Stimulated activated naive B cell treated with anti-CD40 and anti-IgM and Interleukin-4, amounts not matched to agents 10 μg/mL and 1 μg/mL and 100 μg/mL, for 72 hours (primary cell): ENCODE results near the gene USB1.

Source experiments
- ATAC-seq, 2 donors: fragments of 150-1000 bp; cut with Tn5 transposase; replicated peaks; 2 replicates each; pipeline ENCODE4 v1.10.0; 2021; ENCODE audit warnings: moderate library complexity in 1 of 2
- DNase-seq: peaks from one replicate; pipeline ENCODE4 v3.0.0; 2021
- H3K27ac Mint-ChIP-seq: one replicate; pipeline ENCODE4 v1.8.0; 2022; ENCODE audit warnings: mild to moderate bottlenecking, mixed read lengths
- H3K27me3 Mint-ChIP-seq, 2 donors: one replicate each; pipeline ENCODE4 v1.8.0; 2022; ENCODE audit warnings: mixed read lengths in 2 of 2
- H3K36me3 Mint-ChIP-seq, 2 donors: one replicate each; pipeline ENCODE4 v1.8.0; 2022; ENCODE audit warnings: mixed read lengths in 2 of 2, mild to moderate bottlenecking in 1 of 2
- H3K4me1 Mint-ChIP-seq, 2 donors: one replicate each; pipeline ENCODE4 v1.8.0; 2022; ENCODE audit warnings: mixed read lengths in 2 of 2, mild to moderate bottlenecking in 1 of 2
- H3K4me3 Mint-ChIP-seq, 2 donors: one replicate each; pipeline ENCODE4 v1.8.0; 2022; ENCODE audit warnings: mild to moderate bottlenecking in 2 of 2, mixed read lengths in 2 of 2, moderate library complexity in 1 of 2
- H3K9me3 Mint-ChIP-seq, 2 donors: one replicate each; pipeline ENCODE4 v1.8.0; 2022; ENCODE audit warnings: mixed read lengths in 2 of 2, mild to moderate bottlenecking in 1 of 2

Gene USB1

DNA sequence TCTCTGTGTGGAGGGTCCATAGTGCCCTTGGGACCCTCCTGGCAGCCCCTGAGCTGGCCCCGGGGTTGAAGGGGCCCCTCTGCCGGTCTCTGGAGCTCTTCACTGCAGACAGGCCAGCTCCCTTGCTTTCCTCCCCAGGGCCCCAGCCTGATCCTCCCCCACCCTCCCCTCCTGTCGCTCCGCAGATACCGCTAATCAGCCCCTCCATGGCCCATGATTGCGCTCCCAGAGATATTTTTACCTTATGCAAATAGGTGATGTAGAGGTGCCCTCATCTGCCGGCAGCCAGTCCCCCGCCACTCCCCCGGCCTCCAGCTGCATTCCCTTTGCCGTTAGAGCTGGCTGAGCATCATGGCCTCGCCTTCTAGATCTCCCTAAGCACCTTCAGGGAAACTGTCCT is 33.6 kb downstream of the USB1 start:
- Mint-ChIP-seq H3K27ac (no peak overlapping the region), H3K36me3 (no peaks in the 10 kb centered on the region), H3K4me3 (no peak overlapping the region), H3K9me3 (no peaks in the 10 kb centered on the region), H3K4me1 (no peaks in the 10 kb centered on the region), H3K27me3 (peaks cover 3 to 8% of the 10 kb centered on the region in 2 donors)
- no peak for DNase-seq
- no peak for ATAC-seq

DNA sequence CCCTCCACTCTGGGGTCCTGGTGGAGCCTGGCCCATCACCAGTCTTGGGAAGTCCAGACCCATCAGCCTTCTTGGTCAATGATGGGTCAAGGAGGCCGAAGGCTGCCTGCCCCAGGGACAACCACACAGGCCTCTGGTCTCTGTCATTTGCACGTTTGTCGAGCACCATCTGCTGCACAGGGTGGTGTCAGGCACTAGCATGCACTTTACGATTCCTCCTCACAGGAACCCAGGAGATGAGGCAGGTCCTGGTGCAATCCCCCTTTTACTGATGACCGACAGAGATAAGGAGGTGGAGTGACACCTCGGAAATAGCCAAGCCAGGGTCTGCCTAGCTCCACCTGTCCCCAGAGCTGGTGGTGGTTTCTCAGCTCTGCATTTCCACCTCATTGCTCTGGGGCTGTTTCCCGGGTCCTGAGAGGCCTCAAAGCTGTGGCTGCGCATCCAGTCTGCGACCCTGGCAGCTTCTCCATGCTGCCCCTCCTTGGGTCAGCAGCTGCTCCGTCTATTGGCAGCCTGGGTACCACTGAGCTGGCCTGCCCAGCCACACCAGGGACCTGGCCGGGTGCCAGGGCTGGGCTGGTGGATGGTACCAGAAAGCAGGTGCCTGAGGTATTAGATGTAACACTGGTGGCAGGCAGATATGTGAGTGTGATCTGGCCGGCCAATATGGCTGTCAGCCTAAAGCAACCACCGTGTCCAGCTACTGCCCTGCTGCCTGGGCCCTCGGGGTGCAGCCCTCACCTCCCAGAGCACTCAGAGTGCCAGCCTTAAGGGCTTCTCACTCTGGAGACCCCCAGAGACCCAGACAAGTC is 34.4 kb downstream of the USB1 start:
- peaks cover 0 to 4% of the 10 kb centered on the region in 2 donors for H3K27me3 Mint-ChIP-seq
- no peak overlapping the region for H3K27ac Mint-ChIP-seq
- no peak for ATAC-seq
- no peaks in the 10 kb centered on the region for H3K9me3 Mint-ChIP-seq
- H3K4me3 Mint-ChIP-seq, result no peak overlapping the region
- no peaks in the 10 kb centered on the region for H3K4me1 Mint-ChIP-seq
- H3K36me3 Mint-ChIP-seq, result no peaks in the 10 kb centered on the region
- DNase-seq, result no peak

DNA sequence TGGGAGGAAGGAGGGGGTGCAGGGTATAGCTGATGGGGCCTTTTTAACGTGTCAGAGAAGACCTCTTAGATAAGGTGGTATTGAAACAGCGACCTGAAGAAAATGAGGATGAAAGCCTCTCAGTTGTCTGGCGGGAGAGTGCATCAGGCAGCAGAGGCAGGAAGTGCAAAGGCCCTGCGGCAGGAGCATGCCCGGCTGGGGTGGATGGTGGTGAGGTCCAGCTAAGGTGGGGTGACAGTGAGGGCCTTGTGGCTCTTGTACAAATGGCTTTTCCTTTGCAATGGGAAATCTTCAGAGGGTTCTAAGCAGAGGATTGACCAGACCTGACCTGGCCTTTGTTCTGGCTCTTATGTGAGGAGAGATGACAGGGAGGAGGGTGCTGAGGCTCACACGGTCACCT is 35.7 kb downstream of the USB1 start:
- no peaks in the 10 kb centered on the region for H3K36me3 Mint-ChIP-seq
- DNase-seq (no peak), ATAC-seq (no peak)
- no peaks in the 10 kb centered on the region for H3K4me1 Mint-ChIP-seq
- no peaks in the 10 kb centered on the region for H3K9me3 Mint-ChIP-seq
- peaks cover 0 to 4% of the 10 kb centered on the region in 2 donors for H3K27me3 Mint-ChIP-seq
- H3K27ac Mint-ChIP-seq, result no peak overlapping the region
- H3K4me3 Mint-ChIP-seq, result no peak overlapping the region

DNA sequence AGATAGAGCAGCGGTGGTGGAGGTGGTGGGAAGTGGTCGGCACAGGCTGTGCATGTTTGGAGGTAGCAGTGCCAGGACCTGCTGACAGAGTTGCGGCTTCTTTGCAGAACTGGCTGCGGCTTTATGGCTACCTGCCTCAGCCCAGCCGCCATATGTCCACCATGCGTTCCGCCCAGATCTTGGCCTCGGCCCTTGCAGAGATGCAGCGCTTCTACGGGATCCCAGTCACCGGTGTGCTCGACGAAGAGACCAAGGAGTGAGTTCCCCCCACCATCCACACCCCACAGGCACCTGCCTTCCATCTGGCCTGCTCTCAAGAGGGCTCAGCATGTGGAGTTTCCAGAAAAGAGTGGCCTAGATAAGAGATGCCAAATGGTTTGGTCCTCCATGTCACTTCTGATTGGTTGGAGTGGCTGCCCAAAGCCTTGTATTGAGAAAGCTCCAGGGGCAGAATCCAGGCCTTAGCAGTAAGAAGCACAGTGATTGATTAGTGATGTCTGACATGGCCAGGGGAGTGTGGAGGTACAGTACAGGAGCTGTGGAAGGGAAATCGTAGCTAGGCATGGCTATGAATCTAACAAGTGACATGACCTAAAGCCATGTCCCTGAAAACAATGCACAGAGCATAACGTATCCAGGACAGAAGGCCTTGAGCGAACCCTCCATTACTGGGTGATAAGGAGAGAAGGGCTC is 36.3 kb downstream of the USB1 start:
- Mint-ChIP-seq H3K9me3 (no peaks in the 10 kb centered on the region), H3K36me3 (no peaks in the 10 kb centered on the region), H3K4me3 (no peak overlapping the region), H3K27me3 (peaks cover 0 to 4% of the 10 kb centered on the region in 2 donors), H3K4me1 (no peaks in the 10 kb centered on the region), H3K27ac (peak overlapping the region; percentile 81)
- DNase-seq (no peak), ATAC-seq (no peak)

DNA sequence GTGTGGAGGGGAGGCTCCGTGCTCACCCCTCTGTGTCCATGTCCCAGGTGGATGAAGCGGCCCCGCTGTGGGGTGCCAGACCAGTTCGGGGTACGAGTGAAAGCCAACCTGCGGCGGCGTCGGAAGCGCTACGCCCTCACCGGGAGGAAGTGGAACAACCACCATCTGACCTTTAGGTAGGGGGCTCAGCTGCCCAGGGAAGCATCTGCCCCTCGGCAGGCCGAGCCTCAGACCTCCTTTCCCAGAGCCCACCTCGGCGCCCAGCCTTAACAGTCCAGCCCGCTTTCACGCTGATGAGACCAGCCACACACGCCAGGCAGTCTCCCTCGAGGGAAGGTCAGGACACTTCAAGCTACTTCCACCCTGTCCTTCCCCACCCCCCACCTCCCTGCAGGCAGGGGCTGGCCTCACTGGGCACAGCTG is 37.0 kb downstream of the USB1 start:
- Mint-ChIP-seq H3K9me3 (no peaks in the 10 kb centered on the region), H3K4me3 (no peak overlapping the region), H3K36me3 (no peaks in the 10 kb centered on the region), H3K27ac (no peak overlapping the region), H3K27me3 (peaks cover 0 to 4% of the 10 kb centered on the region in 2 donors), H3K4me1 (no peaks in the 10 kb centered on the region)
- ATAC-seq (no peak), DNase-seq (no peak)

DNA sequence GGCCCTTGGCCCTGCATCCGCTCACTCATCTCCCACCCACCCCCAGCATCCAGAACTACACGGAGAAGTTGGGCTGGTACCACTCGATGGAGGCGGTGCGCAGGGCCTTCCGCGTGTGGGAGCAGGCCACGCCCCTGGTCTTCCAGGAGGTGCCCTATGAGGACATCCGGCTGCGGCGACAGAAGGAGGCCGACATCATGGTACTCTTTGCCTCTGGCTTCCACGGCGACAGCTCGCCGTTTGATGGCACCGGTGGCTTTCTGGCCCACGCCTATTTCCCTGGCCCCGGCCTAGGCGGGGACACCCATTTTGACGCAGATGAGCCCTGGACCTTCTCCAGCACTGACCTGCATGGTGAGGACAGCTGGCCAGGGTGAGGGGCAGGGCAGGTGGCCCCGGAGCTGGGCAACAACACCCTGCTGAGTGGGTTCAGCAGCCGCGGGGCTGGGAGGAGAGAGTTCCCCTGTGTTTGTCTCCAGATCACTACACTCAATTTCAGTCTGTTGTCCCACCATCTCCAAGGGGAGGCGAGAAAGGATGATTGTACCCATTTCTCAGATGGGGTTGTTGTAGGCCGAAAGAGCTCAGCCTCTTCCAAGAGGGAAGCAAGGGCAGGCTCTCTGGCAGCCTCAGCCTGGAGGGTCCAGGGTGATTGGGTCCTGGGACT is 38.8 kb downstream of the USB1 start:
- H3K4me1 Mint-ChIP-seq, result no peaks in the 10 kb centered on the region
- H3K9me3 Mint-ChIP-seq, result no peaks in the 10 kb centered on the region
- no peak for DNase-seq
- no peaks in the 10 kb centered on the region for H3K36me3 Mint-ChIP-seq
- no peak for ATAC-seq
- H3K27ac Mint-ChIP-seq, result no peak overlapping the region
- peaks cover 0 to 4% of the 10 kb centered on the region in 2 donors for H3K27me3 Mint-ChIP-seq
- H3K4me3 Mint-ChIP-seq, result no peak overlapping the region

DNA sequence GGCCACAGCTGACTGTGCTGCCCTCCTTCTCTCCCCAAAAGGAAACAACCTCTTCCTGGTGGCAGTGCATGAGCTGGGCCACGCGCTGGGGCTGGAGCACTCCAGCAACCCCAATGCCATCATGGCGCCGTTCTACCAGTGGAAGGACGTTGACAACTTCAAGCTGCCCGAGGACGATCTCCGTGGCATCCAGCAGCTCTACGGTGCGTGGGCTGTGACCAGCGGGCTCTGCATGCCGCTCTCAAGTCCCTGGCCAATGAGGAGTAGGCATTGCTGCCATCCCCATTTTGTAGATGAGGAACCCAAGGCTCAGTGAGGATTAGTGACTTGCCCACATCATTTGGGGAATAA is 39.3 kb downstream of the USB1 start:
- Mint-ChIP-seq H3K27ac (no peak overlapping the region), H3K27me3 (peaks cover 0 to 4% of the 10 kb centered on the region in 2 donors), H3K4me1 (no peaks in the 10 kb centered on the region), H3K4me3 (no peak overlapping the region), H3K9me3 (no peaks in the 10 kb centered on the region), H3K36me3 (no peaks in the 10 kb centered on the region)
- no peak for DNase-seq
- no peak for ATAC-seq

DNA sequence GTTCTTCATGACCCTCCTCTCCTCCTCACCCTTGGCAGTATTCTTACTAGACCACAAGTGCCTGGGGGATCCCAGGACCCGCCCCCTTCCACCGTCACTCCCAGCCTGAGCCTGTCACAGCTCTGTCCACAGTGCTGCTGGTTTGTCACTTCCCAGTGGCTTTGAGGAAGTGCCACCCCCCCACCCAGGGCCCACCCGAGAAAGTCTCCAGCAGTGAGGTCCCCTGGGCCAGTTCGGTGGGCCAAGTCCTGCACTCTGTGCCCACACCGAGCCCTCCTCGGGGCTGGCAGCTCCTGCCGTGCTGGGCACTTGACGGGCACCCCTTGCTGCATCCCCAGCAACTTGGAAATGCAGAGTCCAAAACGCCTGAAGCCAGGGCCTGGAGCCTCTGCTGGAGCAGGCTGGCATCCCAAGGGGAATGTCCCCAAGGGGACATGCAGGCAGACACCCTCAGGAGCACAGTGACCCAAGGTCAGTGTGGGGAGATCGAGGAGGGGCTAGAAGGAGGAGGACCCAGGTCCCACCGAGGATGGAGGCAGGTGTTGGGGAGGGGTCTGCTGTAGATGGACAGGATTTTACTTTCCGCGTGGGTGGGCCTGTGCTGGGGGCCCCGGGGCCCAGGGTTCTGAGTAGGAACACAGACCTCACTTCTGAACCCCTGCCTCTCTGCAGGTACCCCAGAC is 39.9 kb downstream of the USB1 start:
- ATAC-seq (no peak), DNase-seq (no peak)
- H3K4me3 Mint-ChIP-seq, result no peak overlapping the region

DNA sequence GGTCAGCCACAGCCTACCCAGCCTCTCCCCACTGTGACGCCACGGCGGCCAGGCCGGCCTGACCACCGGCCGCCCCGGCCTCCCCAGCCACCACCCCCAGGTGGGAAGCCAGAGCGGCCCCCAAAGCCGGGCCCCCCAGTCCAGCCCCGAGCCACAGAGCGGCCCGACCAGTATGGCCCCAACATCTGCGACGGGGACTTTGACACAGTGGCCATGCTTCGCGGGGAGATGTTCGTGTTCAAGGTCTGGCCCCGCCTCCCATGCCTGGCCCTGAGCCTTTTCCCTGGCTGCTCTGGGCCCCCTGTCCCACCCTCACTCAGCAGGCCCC is 40.4 kb downstream of the USB1 start:
- H3K27ac Mint-ChIP-seq, result no peak overlapping the region
- H3K36me3 Mint-ChIP-seq, result no peaks in the 10 kb centered on the region
- H3K9me3 Mint-ChIP-seq, result no peaks in the 10 kb centered on the region
- no peaks in the 10 kb centered on the region for H3K4me1 Mint-ChIP-seq
- peaks cover 0 to 4% of the 10 kb centered on the region in 2 donors for H3K27me3 Mint-ChIP-seq
- no peak for ATAC-seq
- H3K4me3 Mint-ChIP-seq, result no peak overlapping the region
- DNase-seq, result no peak

More for the DNA sequence above, 39.9 kb downstream of the USB1 start:
- H3K36me3 Mint-ChIP-seq, result no peaks in the 10 kb centered on the region
- H3K9me3 Mint-ChIP-seq, result no peaks in the 10 kb centered on the region
- H3K27me3 Mint-ChIP-seq, result peaks cover 0 to 4% of the 10 kb centered on the region in 2 donors
- H3K4me1 Mint-ChIP-seq, result no peaks in the 10 kb centered on the region
- no peak overlapping the region for H3K27ac Mint-ChIP-seq

DNA sequence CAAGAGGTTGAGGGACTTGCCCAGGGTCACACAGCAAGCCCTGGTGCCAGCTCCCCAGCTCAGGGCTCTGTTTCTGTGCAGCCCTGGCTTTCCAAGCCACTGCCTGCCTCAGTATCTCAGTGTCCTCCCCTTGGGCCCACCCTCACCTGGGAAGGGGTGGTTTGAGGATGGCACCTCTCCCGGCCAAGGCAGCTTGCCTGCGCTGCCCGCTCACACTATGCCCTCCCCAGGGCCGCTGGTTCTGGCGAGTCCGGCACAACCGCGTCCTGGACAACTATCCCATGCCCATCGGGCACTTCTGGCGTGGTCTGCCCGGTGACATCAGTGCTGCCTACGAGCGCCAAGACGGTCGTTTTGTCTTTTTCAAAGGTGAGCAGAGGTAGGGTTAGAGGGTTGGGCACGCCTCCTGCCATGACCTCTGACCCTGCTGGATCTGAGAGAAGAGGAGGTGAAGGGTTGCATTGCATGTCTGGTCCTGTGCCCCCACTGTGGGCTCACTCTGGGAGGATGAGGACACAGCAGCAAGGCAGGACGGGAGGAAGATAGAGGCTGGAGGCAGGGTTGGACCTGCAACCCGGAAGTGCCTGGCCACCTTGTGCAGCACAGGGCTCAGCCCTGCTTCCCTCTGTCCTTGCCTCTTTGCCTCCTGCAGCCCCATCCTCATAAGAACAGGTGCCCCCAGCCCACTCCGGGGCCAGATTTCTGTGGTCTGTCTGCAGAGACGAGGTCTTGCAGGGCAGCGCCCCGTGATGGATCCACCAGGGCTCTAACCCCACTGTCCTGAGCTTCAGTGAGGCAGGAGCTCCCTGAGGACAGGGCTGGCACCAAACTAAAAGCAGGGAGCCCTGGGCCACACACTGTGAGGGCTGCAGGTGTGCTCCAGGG is 41.0 kb downstream of the USB1 start:
- Mint-ChIP-seq H3K9me3 (no peaks in the 10 kb centered on the region), H3K4me3 (no peak overlapping the region), H3K36me3 (no peaks in the 10 kb centered on the region), H3K4me1 (no peaks in the 10 kb centered on the region), H3K27me3 (no peaks in the 10 kb centered on the region), H3K27ac (no peak overlapping the region)
- ATAC-seq, result no peak
- DNase-seq, result no peak

DNA sequence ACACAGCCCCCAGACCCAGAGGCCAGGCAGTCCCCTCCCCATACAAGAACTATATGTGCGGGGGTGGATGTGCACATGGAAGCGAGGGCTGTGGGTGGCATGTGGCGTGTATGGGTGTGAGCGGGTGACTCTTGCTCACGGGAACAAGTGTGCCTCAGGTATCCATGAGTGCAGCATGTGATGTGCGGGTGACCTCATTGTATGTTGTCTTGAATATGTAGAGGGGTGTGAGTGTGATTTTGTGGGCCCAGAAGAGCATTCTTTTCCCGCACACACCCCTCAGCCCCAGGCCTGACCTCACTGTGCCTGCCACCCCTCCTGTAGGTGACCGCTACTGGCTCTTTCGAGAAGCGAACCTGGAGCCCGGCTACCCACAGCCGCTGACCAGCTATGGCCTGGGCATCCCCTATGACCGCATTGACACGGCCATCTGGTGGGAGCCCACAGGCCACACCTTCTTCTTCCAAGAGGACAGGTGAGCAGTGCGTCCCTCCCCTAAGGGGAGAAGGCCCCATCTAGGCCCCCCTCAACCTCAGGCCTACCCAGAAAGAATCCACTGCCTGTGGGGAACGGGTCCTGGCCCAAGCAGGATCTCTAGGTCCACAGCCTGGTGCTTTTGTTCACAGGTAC is 41.8 kb downstream of the USB1 start:
- Mint-ChIP-seq H3K36me3 (no peaks in the 10 kb centered on the region), H3K9me3 (no peaks in the 10 kb centered on the region), H3K4me1 (no peaks in the 10 kb centered on the region), H3K27ac (no peak overlapping the region), H3K4me3 (no peak overlapping the region), H3K27me3 (no peaks in the 10 kb centered on the region)
- ATAC-seq (no peak), DNase-seq (no peak)

DNA sequence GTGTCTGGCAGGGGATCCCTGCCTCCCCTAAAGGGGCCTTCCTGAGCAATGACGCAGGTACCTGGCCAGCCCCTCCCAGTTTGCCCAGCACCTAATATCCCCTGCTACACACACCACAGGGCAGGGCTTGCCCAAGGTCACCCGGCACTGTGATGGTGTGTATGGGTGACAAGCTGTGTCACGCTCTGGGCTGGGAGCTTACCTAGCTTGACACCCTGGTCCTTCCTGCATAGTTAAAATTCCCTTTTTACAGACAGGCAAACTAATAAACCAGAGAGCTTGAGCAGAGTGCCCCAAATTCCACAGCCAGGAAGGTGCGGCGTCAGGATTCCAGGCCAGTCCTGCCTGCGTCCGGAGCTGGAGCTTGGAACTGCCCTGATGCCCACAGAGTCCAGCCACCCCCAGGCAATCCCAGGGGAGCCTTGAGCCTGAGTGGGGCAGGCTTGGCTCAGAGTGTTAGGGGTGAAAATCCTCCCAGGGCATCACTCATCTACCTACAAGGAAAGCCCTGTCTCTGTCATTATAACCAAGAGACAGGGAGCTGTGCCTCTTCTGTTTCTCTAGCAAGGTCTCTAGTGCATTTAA is 42.5 kb downstream of the USB1 start:
- Mint-ChIP-seq H3K27ac (no peak overlapping the region), H3K9me3 (no peaks in the 10 kb centered on the region), H3K36me3 (no peaks in the 10 kb centered on the region), H3K27me3 (no peaks in the 10 kb centered on the region), H3K4me3 (no peak overlapping the region), H3K4me1 (no peaks in the 10 kb centered on the region)
- DNase-seq (no peak), ATAC-seq (no peak)

DNA sequence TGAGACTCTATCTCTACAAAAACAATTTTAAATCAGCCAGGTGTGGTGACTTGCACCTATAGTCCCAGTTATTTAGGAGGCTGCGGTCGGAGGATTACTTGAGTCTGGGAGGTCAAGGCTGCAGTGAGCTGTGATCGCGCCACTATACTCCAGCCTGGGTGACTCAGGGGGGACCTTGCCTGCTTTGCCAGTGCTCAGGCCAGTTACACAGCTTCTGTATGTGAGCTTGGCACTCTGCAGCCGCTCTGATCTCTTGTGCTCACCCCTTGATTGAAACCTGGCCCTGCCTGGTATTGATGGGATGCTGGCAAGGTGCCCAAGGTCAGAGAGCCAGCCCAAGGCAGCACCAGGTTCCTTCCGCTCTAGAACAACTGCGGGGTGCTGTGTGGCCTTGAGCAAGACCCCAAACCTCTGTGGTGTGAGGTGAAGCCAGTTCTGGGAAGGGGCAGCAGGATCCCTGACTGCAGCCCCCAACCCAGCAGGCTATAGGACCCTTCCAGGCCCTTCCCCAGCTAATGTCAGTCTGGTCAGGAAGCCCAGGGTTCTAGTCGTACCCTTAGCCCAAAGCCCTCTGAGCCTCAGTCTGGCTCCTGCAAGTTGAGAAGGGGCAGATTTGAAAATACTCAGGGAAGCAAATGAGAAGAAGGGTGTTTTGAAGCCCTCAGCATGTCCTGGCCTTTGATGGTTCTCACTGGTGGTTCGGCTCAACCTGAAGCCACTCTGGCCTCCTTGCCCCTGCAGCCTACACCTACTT is 43.2 kb downstream of the USB1 start:
- no peak overlapping the region for H3K27ac Mint-ChIP-seq
- no peaks in the 10 kb centered on the region for H3K9me3 Mint-ChIP-seq
- no peak for ATAC-seq
- no peak for DNase-seq
- H3K36me3 Mint-ChIP-seq, result no peaks in the 10 kb centered on the region
- no peaks in the 10 kb centered on the region for H3K4me1 Mint-ChIP-seq
- no peak overlapping the region for H3K4me3 Mint-ChIP-seq
- peaks cover 0 to 3% of the 10 kb centered on the region in 2 donors for H3K27me3 Mint-ChIP-seq
